ENCODE measurements around the gene AK1. TPM values are rescaled to one million over a fixed set of nuclear protein-coding genes. Genes with fewer than 3 reads are reported as not detected.
"Not testable (repeated sequence)": the region's sequence is repeated elsewhere in the genome, so short reads cannot be mapped to it uniquely, and the experiment has no call there.

AK1 gene
- total RNA-seq, 5 donors from 2014 or later (not counting 1 experiment from before 2014, with no cell fraction given), result 40.5 to 54.9 (median 50.4) TPM

DNA sequence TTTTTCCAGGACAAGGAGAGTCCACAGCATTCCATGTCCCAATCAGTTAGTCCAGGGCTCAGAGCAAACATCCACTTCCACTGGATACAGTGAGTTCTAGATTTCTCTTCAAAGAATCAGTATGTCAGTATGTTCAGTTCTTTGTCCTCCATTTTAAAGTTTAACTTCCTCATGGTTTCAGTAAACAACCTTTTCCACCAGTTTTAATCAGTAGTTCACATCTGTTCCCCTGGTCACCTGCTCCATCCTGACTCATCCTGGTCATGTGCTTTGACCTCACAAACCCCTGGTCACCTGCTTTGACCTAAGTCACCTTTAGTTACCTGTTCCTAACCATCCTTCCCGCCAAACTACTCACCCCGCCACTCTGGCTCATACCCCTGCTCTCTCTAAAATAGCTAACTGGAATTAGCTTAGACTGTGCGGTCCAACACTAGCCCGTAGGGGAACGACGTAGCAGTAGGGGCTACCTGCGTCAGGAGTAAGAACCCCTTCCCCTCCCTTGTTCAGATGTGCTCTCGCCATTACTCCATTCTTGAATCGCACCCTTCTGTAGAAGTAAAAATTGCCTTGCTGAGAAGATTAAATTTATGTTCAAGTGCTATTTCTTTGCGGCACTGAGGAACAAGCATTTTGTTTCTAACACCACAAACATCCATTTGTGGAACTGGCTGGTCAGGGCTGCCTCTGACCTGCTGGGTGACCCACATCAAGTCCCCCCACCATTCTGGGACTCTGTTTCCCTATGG lies 28.5 kb downstream of the AK1 start:
- 100% methylated on average over 1 of the region's 10 CpGs for WGBS (ENCODE audit: insufficient coverage)
- Histone ChIP-seq H3K27ac (ENCODE audit: low read length) (no peak overlapping the region), H3K9me3 (no peaks in the 10 kb centered on the region), H3K4me3 (ENCODE audit: control insufficient read depth in 1 of 2, extremely low read depth in 1 of 2, low read length in 1 of 2) (no peak overlapping the region), H3K4me1 (ENCODE audit: control insufficient read depth in 1 of 2, extremely low read depth in 1 of 2, insufficient read depth in 2 of 2, low read length in 2 of 2) (peaks cover 0 to 18% of the 10 kb centered on the region in 2 experiments), H3K36me3 (ENCODE audit: control insufficient read depth in 2 of 2, extremely low read depth in 1 of 2, insufficient read depth in 1 of 2, low read length in 1 of 2) (peaks cover 0 to 4% of the 10 kb centered on the region in 2 donors), H3K27me3 (replicated peaks in 1 of 2; ENCODE audit: control insufficient read depth in 2 of 2, extremely low read depth in 1 of 2, insufficient read depth in 2 of 2, low read length in 1 of 2) (no peaks in the 10 kb centered on the region)
- Mint-ChIP-seq H3K27me3 (no peaks in the 10 kb centered on the region), H3K9me3 (peaks cover 12 to 16% (median 12%) of the 10 kb centered on the region in 3 donors), H3K36me3 (peaks cover 19% of the 10 kb centered on the region), H3K27ac (no peak overlapping the region), H3K4me3 (no peak overlapping the region), H3K4me1 (peaks cover 13 to 18% (median 15%) of the 10 kb centered on the region in 3 donors)
- DNase-seq (no peak), ATAC-seq (replicated peaks in 1 of 4) (no peak)
- ChIA-PET CTCF (no interaction called here), POLR2A (interaction anchor here in 1 of 2 donors (0.6 kb wide), 1 partner anchor 120 kb away, joined by 5 read pairs; no protein-coding TSS in a partner anchor)

- CTCF ChIA-PET, result no interaction called here
- no peak overlapping the region for H3K27ac Mint-ChIP-seq
- 81% methylated on average over 7 of the region's 12 CpGs for WGBS (ENCODE audit: insufficient coverage)
These were observed 29.4 kb downstream of the AK1 start for GRCh38 chr9:127847833-127848755.

DNA sequence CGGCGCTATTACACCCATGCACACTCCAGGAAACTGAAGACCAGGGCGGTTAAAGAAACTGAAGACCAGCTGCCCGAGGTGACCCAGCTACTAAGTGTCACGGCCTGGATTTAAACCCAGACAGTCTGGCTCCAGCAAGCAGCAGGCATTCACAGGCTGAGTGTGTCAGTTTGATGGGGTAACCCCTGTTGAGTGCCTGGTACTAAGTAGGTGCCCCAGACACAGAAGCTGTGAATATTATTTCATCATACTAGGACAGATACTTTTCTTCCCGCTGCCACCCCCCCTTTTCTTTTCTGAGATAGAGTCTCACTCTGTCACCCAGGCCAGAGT lies 30.3 kb downstream of the AK1 start:
- CTCF ChIA-PET, result no interaction called here
- H3K4me3 Mint-ChIP-seq, result no peak overlapping the region

More at GRCh38 chr9:127847833-127848755, 29.4 kb downstream of the AK1 start:
- Histone ChIP-seq H3K36me3 (ENCODE audit: control insufficient read depth in 2 of 2, extremely low read depth in 1 of 2, insufficient read depth in 1 of 2, low read length in 1 of 2) (peaks cover 0 to 4% of the 10 kb centered on the region in 2 donors), H3K9me3 (no peaks in the 10 kb centered on the region), H3K4me1 (ENCODE audit: control insufficient read depth in 1 of 2, extremely low read depth in 1 of 2, insufficient read depth in 2 of 2, low read length in 2 of 2) (peaks cover 0 to 10% of the 10 kb centered on the region in 2 experiments), H3K27me3 (replicated peaks in 1 of 2; ENCODE audit: control insufficient read depth in 2 of 2, extremely low read depth in 1 of 2, insufficient read depth in 2 of 2, low read length in 1 of 2) (no peaks in the 10 kb centered on the region), H3K4me3 (ENCODE audit: control insufficient read depth in 1 of 2, extremely low read depth in 1 of 2, low read length in 1 of 2) (no peak overlapping the region), H3K27ac (ENCODE audit: low read length) (no peak overlapping the region)
- H3K9me3 Mint-ChIP-seq, result peaks cover 12 to 16% (median 12%) of the 10 kb centered on the region in 3 donors
- peaks cover 19% of the 10 kb centered on the region for H3K36me3 Mint-ChIP-seq
- H3K4me3 Mint-ChIP-seq, result no peak overlapping the region
- ATAC-seq (replicated peaks in 1 of 4) (no peak), DNase-seq (no peak)
- POLR2A ChIA-PET, result interaction anchor here in 1 of 2 donors (0.6 kb wide), 1 partner anchor 119 kb away, joined by 5 read pairs; no protein-coding TSS in a partner anchor
- no peaks in the 10 kb centered on the region for H3K27me3 Mint-ChIP-seq
- H3K4me1 Mint-ChIP-seq, result peaks cover 11 to 13% (median 12%) of the 10 kb centered on the region in 3 donors

DNA sequence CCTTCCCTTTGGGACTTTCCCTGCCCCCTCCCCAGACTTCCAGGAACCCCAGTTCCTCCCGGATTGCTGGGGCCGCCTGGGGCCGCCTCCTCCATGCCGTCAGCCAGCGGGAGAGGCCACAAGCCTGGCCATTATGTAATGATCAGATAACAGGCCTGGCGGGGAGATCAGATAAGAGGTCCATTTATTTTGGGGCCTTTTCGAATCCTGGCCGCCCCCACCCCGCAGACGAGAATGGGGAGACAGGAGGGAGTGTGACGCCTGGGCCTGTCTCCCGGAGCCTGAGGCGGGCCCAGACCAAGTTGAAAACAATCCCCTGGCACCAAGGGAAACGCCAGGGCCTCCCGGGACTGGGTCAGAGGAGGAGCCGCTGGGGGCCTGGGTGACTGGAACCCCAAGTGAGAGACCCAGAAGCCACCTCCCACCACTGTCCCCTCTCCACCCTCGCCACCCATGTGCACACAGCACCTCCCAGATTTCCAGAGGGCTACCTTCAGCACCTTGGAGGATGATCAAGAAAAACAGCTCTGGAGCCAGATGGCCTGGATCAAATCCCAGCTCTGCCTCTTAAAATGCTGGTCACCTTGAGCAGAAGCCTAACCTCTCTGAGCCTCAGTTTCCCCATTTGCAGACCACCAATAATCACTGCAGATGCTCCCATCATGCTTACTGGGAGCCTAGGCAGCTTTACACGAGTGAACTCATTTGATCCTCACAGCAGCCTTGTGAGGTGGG lies 30.9 kb downstream of the AK1 start:
- Histone ChIP-seq H3K9me3 (no peaks in the 10 kb centered on the region), H3K36me3 (ENCODE audit: control insufficient read depth in 2 of 2, extremely low read depth in 1 of 2, insufficient read depth in 1 of 2, low read length in 1 of 2) (peaks cover 0 to 8% of the 10 kb centered on the region in 2 donors), H3K27me3 (replicated peaks in 1 of 2; ENCODE audit: control insufficient read depth in 2 of 2, extremely low read depth in 1 of 2, insufficient read depth in 2 of 2, low read length in 1 of 2) (no peaks in the 10 kb centered on the region), H3K27ac (ENCODE audit: low read length) (no peak overlapping the region), H3K4me3 (ENCODE audit: control insufficient read depth in 1 of 2, extremely low read depth in 1 of 2, low read length in 1 of 2) (no peak overlapping the region), H3K4me1 (ENCODE audit: control insufficient read depth in 1 of 2, extremely low read depth in 1 of 2, insufficient read depth in 2 of 2, low read length in 2 of 2) (no peaks in the 10 kb centered on the region)
- no peak overlapping the region for H3K27ac Mint-ChIP-seq
- POLR2A ChIA-PET, result interaction anchor here in 1 of 2 donors (0.6 kb wide), 1 partner anchor 144 kb away, joined by 3 read pairs; no protein-coding TSS in a partner anchor
- 85% methylated on average over 12 of the region's 18 CpGs for WGBS (ENCODE audit: insufficient coverage)
- CTCF ChIA-PET, result no interaction called here
- H3K27me3 Mint-ChIP-seq, result no peaks in the 10 kb centered on the region
- H3K4me1 Mint-ChIP-seq, result peaks cover under 1% of the 10 kb centered on the region in 3 donors
- peaks cover 19% of the 10 kb centered on the region for H3K36me3 Mint-ChIP-seq
- ATAC-seq (replicated peaks in 1 of 4) (no peak), DNase-seq (no peak)
- H3K9me3 Mint-ChIP-seq, result peaks cover 12 to 16% (median 12%) of the 10 kb centered on the region in 3 donors
- no peak overlapping the region for H3K4me3 Mint-ChIP-seq

More for the DNA sequence above, 30.3 kb downstream of the AK1 start:
- no peak overlapping the region for H3K27ac Mint-ChIP-seq
- Histone ChIP-seq H3K27me3 (replicated peaks in 1 of 2; ENCODE audit: control insufficient read depth in 2 of 2, extremely low read depth in 1 of 2, insufficient read depth in 2 of 2, low read length in 1 of 2) (no peaks in the 10 kb centered on the region), H3K36me3 (ENCODE audit: control insufficient read depth in 2 of 2, extremely low read depth in 1 of 2, insufficient read depth in 1 of 2, low read length in 1 of 2) (peaks cover 0 to 4% of the 10 kb centered on the region in 2 donors), H3K4me3 (ENCODE audit: control insufficient read depth in 1 of 2, extremely low read depth in 1 of 2, low read length in 1 of 2) (no peak overlapping the region), H3K9me3 (no peaks in the 10 kb centered on the region), H3K4me1 (ENCODE audit: control insufficient read depth in 1 of 2, extremely low read depth in 1 of 2, insufficient read depth in 2 of 2, low read length in 2 of 2) (peaks cover 0 to under 1% of the 10 kb centered on the region in 2 experiments), H3K27ac (ENCODE audit: low read length) (no peak overlapping the region)
- H3K27me3 Mint-ChIP-seq, result no peaks in the 10 kb centered on the region
- peaks cover 19% of the 10 kb centered on the region for H3K36me3 Mint-ChIP-seq
- WGBS (ENCODE audit: insufficient coverage), result 53% methylated on average over 3 of the region's 6 CpGs
- no peak for DNase-seq
- H3K4me1 Mint-ChIP-seq, result peaks cover 4 to 6% (median 6%) of the 10 kb centered on the region in 3 donors
- POLR2A ChIA-PET, result no interaction called here
- no peak for ATAC-seq (replicated peaks in 1 of 4)
- H3K9me3 Mint-ChIP-seq, result peaks cover 12 to 16% (median 12%) of the 10 kb centered on the region in 3 donors

DNA sequence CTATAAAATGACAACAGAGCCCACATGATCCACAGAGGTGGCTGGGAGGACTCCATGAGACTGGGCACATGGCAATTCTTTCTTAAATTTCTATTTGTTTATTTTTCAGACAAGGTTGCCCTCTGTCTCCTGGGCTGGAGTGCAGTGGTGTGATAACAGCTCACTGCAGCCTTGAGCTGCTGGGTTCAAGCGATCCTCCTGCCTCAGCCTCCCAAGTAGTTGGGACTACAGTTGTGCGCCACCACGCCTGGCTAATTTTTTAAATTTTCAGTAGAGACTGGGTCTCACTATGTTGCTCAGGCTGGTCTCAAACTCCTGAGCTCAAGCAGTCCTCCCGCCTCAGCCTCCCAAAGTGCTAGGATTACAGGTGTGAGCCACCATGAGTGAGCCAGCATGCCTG lies 31.9 kb downstream of the AK1 start:
- H3K9me3 ChIP-seq; DNase-seq; H3K27ac Mint-ChIP-seq; H3K4me1 ChIP-seq (ENCODE audit: control insufficient read depth in 1 of 2, extremely low read depth in 1 of 2, insufficient read depth in 2 of 2, low read length in 2 of 2); H3K27me3 ChIP-seq (replicated peaks in 1 of 2; ENCODE audit: control insufficient read depth in 2 of 2, extremely low read depth in 1 of 2, insufficient read depth in 2 of 2, low read length in 1 of 2); CTCF ChIA-PET; H3K4me1 Mint-ChIP-seq; H3K4me3 ChIP-seq (ENCODE audit: control insufficient read depth in 1 of 2, extremely low read depth in 1 of 2, low read length in 1 of 2); H3K4me3 Mint-ChIP-seq; H3K27me3 Mint-ChIP-seq; H3K27ac ChIP-seq (ENCODE audit: low read length); ATAC-seq (replicated peaks in 1 of 4): not testable (repeated sequence)
- peaks cover 4 to 11% of the 10 kb centered on the region in 2 donors for H3K36me3 ChIP-seq (ENCODE audit: control insufficient read depth in 2 of 2, extremely low read depth in 1 of 2, insufficient read depth in 1 of 2, low read length in 1 of 2)
- Mint-ChIP-seq H3K9me3 (peaks cover 12 to 16% (median 12%) of the 10 kb centered on the region in 3 donors), H3K36me3 (peaks cover 16% of the 10 kb centered on the region)
- POLR2A ChIA-PET, result interaction anchor here in 1 of 2 donors (0.6 kb wide), 1 partner anchor 143 kb away, joined by 3 read pairs; no protein-coding TSS in a partner anchor
- WGBS (ENCODE audit: insufficient coverage), result 100% methylated on average over 1 of the region's 4 CpGs
